Left lung (tissue), 10 donors: ENCODE data around the gene GDPD4. TPM values are rescaled to one million over a fixed set of nuclear protein-coding genes. Genes with fewer than 3 reads are reported as not detected.

Experiments used
- ATAC-seq: fragments of 200-7000 bp; cut with Tn5 transposase; one replicate; pipeline ENCODE4 v1.9.1; 2020; ENCODE audit warnings: moderate library complexity
- DNase-seq, 4 donors: peaks; one replicate each; pipeline ENCODE4 v3.0.0-alpha.2; 2013 to 2020
- H3K27ac ChIP-seq, 2 donors: fragments of 200-600 bp; sonication (generic) in 1 of 2; one replicate each; pipeline versions ENCODE4 v1.5.0 to v1.8.0; 2020 to 2021
- H3K27me3 ChIP-seq, 2 donors: fragments of 200-600 bp; sonication (generic) in 1 of 2; one replicate each; pipeline versions ENCODE4 v1.5.0 to v1.8.0; 2020 to 2021
- H3K36me3 ChIP-seq, 2 donors: fragments of 200-600 bp; sonication (generic) in 1 of 2; one replicate each; pipeline versions ENCODE4 v1.5.0 to v1.8.0; 2020 to 2021
- H3K4me1 ChIP-seq, 2 donors: fragments of 200-600 bp; one replicate each; pipeline ENCODE4 v1.8.0; 2021
- H3K4me3 ChIP-seq, 2 donors: fragments of 200-600 bp; sonication (generic) in 1 of 2; one replicate each; pipeline versions ENCODE4 v1.5.0 to v1.8.0; 2020 to 2021; ENCODE audit warnings: mild to moderate bottlenecking in 1 of 2
- H3K9me3 ChIP-seq, 2 donors: fragments of 200-600 bp; sonication (generic) in 1 of 2; one replicate each; pipeline versions ENCODE4 v1.5.0 to v1.8.0; 2020 to 2021
- intact Hi-C, 2 donors: fragments of 100-400 bp; cut with DNase I; formaldehyde crosslinking; loops; one replicate each; pipeline versions ENCODE4 v1.11.2 to v1.14.2; 2022
- polyA plus RNA-seq, 6 donors: library from polyadenylated mRNA; unstranded; fragments of 120-200 nt; gene quantifications; one replicate each; pipeline ENCODE4 v1.2.1, GENCODE V29; 2013; ENCODE audit not compliant: insufficient read length in 6 of 6
- total RNA-seq, 2 donors: library from RNA; stranded (reverse); fragmentation: NEBNext Ultra II Directional; extraction: Animal tissue kit (Norgen Biotek cat#: 25700); gene quantifications; one replicate each; pipeline ENCODE4 v1.2.1, GENCODE V29; 2021
- TF ChIP-seq, protein P1 (sequence below), 2 donors: fragments of 200-600 bp; sonication (generic) in 1 of 2; IDR thresholded peaks; one replicate each; pipeline versions ENCODE4 v1.5.0 to v1.8.0; 2021; ENCODE audit warnings: antibody characterized with exemption in 2 of 2
- donor health status: DM: no; HTN: yes; CAD: no.
- donor health status: DM: no; HTN: no; CAD: no.

Gene GDPD4
- total and polyA plus RNA-seq, 8 donors, result 0.34 to 0.78 (median 0.55) TPM; not detected in 2

- Histone ChIP-seq H3K27ac (no peak overlapping the region), H3K4me3 (no peak overlapping the region), H3K4me1 (no peaks in the 10 kb centered on the region), H3K9me3 (peaks cover 0 to 18% of the 10 kb centered on the region in 2 donors), H3K27me3 (no peaks in the 10 kb centered on the region), H3K36me3 (no peaks in the 10 kb centered on the region)
- intact Hi-C loops, result no loop called here
- TF ChIP-seq, protein P1, sequence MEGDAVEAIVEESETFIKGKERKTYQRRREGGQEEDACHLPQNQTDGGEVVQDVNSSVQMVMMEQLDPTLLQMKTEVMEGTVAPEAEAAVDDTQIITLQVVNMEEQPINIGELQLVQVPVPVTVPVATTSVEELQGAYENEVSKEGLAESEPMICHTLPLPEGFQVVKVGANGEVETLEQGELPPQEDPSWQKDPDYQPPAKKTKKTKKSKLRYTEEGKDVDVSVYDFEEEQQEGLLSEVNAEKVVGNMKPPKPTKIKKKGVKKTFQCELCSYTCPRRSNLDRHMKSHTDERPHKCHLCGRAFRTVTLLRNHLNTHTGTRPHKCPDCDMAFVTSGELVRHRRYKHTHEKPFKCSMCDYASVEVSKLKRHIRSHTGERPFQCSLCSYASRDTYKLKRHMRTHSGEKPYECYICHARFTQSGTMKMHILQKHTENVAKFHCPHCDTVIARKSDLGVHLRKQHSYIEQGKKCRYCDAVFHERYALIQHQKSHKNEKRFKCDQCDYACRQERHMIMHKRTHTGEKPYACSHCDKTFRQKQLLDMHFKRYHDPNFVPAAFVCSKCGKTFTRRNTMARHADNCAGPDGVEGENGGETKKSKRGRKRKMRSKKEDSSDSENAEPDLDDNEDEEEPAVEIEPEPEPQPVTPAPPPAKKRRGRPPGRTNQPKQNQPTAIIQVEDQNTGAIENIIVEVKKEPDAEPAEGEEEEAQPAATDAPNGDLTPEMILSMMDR (IDR thresholded peaks at IDR 0.05), result no peak
- ATAC-seq, result no peak
- DNase-seq, result no peak
Measured at GRCh38 chr11:77266766-77267165, 34.7 kb downstream of the GDPD4 start.

GRCh38 chr11:77262803-77263202, 38.7 kb downstream of the GDPD4 start:
- ATAC-seq, result no peak
- H3K27me3 ChIP-seq, result no peaks in the 10 kb centered on the region
- intact Hi-C loops, result no loop called here
- TF ChIP-seq, protein P1 (IDR thresholded peaks at IDR 0.05), result no peak
- H3K27ac ChIP-seq, result no peak overlapping the region
- H3K4me3 ChIP-seq, result no peak overlapping the region
- no peak for DNase-seq
- peaks cover 0 to 22% of the 10 kb centered on the region in 2 donors for H3K9me3 ChIP-seq
- no peaks in the 10 kb centered on the region for H3K36me3 ChIP-seq
- no peaks in the 10 kb centered on the region for H3K4me1 ChIP-seq

- ATAC-seq (no peak), DNase-seq (no peak)
- no peaks in the 10 kb centered on the region for H3K27me3 ChIP-seq
- intact Hi-C loops, result no loop called here
- H3K4me1 ChIP-seq, result no peaks in the 10 kb centered on the region
- TF ChIP-seq, protein P1 (IDR thresholded peaks at IDR 0.05), result no peak
- H3K27ac ChIP-seq, result no peak overlapping the region
- no peaks in the 10 kb centered on the region for H3K36me3 ChIP-seq
- peaks cover 0 to 22% of the 10 kb centered on the region in 2 donors for H3K9me3 ChIP-seq
- H3K4me3 ChIP-seq, result no peak overlapping the region
Measured at GRCh38 chr11:77259641-77260040, 41.8 kb downstream of the GDPD4 start.

GRCh38 chr11:77253690-77254089, 47.8 kb downstream of the GDPD4 start:
- H3K27ac ChIP-seq, result no peak overlapping the region
- intact Hi-C loops, result no loop called here
- TF ChIP-seq, protein P1 (IDR thresholded peaks at IDR 0.05), result no peak
- H3K27me3 ChIP-seq, result no peaks in the 10 kb centered on the region
- DNase-seq, result no peak
- no peaks in the 10 kb centered on the region for H3K4me1 ChIP-seq
- ATAC-seq, result no peak
- H3K4me3 ChIP-seq, result no peak overlapping the region
- no peaks in the 10 kb centered on the region for H3K36me3 ChIP-seq
- H3K9me3 ChIP-seq, result peaks cover 0 to 8% of the 10 kb centered on the region in 2 donors

DNA sequence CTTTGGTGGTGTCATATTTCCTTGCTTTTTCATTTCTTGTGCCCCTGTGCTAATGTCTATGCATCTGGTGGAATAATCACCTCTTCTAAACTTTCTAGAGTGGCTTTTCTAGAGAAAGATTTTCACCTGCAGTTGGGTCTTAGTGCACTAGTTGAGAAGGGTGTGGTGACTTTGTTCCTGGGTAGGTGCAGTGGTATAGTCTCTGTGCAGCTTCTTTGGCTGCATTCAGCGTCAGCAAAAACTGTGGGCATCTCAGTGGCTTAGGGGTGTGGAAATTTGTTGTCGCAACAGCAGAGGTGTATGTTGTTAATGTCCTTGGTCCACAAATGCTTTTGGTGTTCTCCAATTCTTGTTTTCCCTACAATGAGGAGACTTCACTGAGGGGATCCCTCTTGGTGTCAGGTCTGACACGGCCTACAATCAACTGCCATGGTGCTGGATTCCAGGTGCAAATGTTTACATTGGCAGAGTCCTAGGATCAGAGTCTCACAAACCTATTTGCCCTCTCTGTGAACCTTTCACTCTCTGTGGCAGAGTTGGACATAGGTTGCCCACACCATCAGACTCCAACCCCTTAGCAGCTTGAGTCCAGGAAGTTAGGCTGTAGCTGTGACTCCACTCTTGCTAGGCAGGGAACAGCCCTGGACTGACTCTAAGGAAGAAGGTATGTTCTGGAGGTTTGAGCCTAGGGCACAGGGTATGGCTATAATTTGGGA, 48.8 kb downstream of the GDPD4 start:
- Histone ChIP-seq H3K36me3 (no peaks in the 10 kb centered on the region), H3K27me3 (no peaks in the 10 kb centered on the region), H3K9me3 (peaks cover 0 to 8% of the 10 kb centered on the region in 2 donors), H3K4me3 (no peak overlapping the region), H3K27ac (no peak overlapping the region), H3K4me1 (no peaks in the 10 kb centered on the region)
- TF ChIP-seq, protein P1 (IDR thresholded peaks at IDR 0.05), result no peak
- intact Hi-C loops, result no loop called here
- ATAC-seq (no peak), DNase-seq (no peak)
